OCI-LY7 (cell line): Measurements from ENCODE around the gene FUT3. TPM values are rescaled to one million over a fixed set of nuclear protein-coding genes. Genes with fewer than 3 reads are reported as not detected.

Experiments used
- BruUV-seq: library from RNA; stranded (reverse); fragments of 400-500 nt; replicated peaks from 2 replicates; lab custom pipeline; 2021; lab: Mats Ljungman, UMichigan
- CTCF ChIA-PET: fragments of 300-600 bp; sonication (Branson Sonifier 250); formaldehyde crosslinking; loops from one replicate; lab custom pipeline; 2022; ENCODE audit warnings: antibody characterized with exemption; ENCODE audit not compliant: unreplicated experiment; lab: Charles Lee
- POLR2A ChIA-PET: fragments of 300-600 bp; sonication (Branson Sonifier 250); formaldehyde crosslinking; loops from one replicate; lab custom pipeline; 2022; ENCODE audit warnings: antibody characterized with exemption; lab: Charles Lee
- DNase-seq: peaks from one replicate; pipeline ENCODE4 v3.0.0-alpha.2; 2015; ENCODE audit warnings: low spot score
- H2AFZ ChIP-seq: fragments of 200-600 bp; sonication (generic), shearing (Covaris generic); 2 replicates; pipeline ENCODE4 v1.6.1; 2014; ENCODE audit warnings: mild to moderate bottlenecking, antibody characterized with exemption, low read length, moderate library complexity
- H3K27ac ChIP-seq: fragments of 200-600 bp; sonication (generic); 2 replicates; pipeline ENCODE4 v1.5.1; 2014; ENCODE audit warnings: mixed run types, low read depth, mild to moderate bottlenecking, moderate library complexity, low read length, inconsistent platforms; ENCODE audit not compliant: poor library complexity, severe bottlenecking
- H3K36me3 ChIP-seq: fragments of 200-600 bp; sonication (generic); 2 replicates; pipeline ENCODE4 v1.6.1; 2014; ENCODE audit warnings: mild to moderate bottlenecking, antibody characterized with exemption, low read length, moderate library complexity, mixed read lengths; ENCODE audit not compliant: insufficient read depth
- H3K4me1 ChIP-seq: fragments of 200-600 bp; sonication (generic); 2 replicates; pipeline ENCODE4 v1.5.1; 2014; ENCODE audit warnings: mild to moderate bottlenecking, low read length; ENCODE audit not compliant: insufficient read depth, poor library complexity, severe bottlenecking
- H3K4me2 ChIP-seq: fragments of 200-600 bp; sonication (generic); 2 replicates; pipeline ENCODE4 v1.6.1; 2014; ENCODE audit warnings: mild to moderate bottlenecking, low read length
- H3K4me3 ChIP-seq: fragments of 200-600 bp; sonication (generic); 2 replicates; pipeline ENCODE4 v1.5.1; 2014; ENCODE audit warnings: mild to moderate bottlenecking, low read depth, low read length; ENCODE audit not compliant: poor library complexity, severe bottlenecking
- H3K79me2 ChIP-seq: fragments of 200-600 bp; sonication (generic); 2 replicates; pipeline ENCODE4 v1.6.1; 2016; ENCODE audit warnings: low read depth, mild to moderate bottlenecking, low read length, moderate library complexity, mixed read lengths; ENCODE audit not compliant: insufficient read depth
- H3K9me2 ChIP-seq: fragments of 200-600 bp; sonication (generic); 2 replicates; pipeline ENCODE4 v1.6.1; 2016; ENCODE audit warnings: mild to moderate bottlenecking, low read length, mixed read lengths; ENCODE audit not compliant: insufficient read depth
- H3K9me3 ChIP-seq: fragments of 200-600 bp; sonication (generic); 2 replicates; pipeline ENCODE4 v1.6.1; 2014; ENCODE audit warnings: mild to moderate bottlenecking, mixed run types, low read length, mixed read lengths
- H4K20me1 ChIP-seq: fragments of 200-600 bp; sonication (generic); 2 replicates; pipeline ENCODE4 v1.6.1; 2014; ENCODE audit warnings: mild to moderate bottlenecking, antibody characterized with exemption, low read length, moderate library complexity, mixed read lengths; ENCODE audit not compliant: insufficient read depth
- CTCF ChIP-seq: fragments of 200-600 bp; sonication (generic); conservative IDR thresholded peaks from 2 replicates; pipeline ENCODE4 v1.5.1; 2014; ENCODE audit warnings: mild to moderate bottlenecking, antibody characterized with exemption, low read length, moderate library complexity, mixed read lengths
- EZH2phosphoT487 ChIP-seq: fragments of 200-600 bp; sonication (generic); IDR thresholded peaks from 2 replicates; pipeline ENCODE4 v1.6.1; 2018; ENCODE audit warnings: low read depth, borderline replicate concordance, mild to moderate bottlenecking, mixed run types, antibody characterized with exemption, low read length, moderate library complexity, mixed read lengths
- intact Hi-C: fragments of 100-400 bp; cut with micrococcal nuclease; formaldehyde crosslinking; loops from one replicate; pipeline ENCODE4 v1.10.0; 2022; ENCODE audit not compliant: unreplicated experiment
- total RNA-seq, 2 experiments: library from RNA; depleted of rRNA in 1 of 2; stranded (reverse); fragments of >200 nt in 1 of 2; shearing (Covaris generic) in 1 of 2; gene quantifications; 2 replicates each; pipeline ENCODE4 v1.2.3, GENCODE V29; 2014 to 2022

Gene FUT3
- total RNA-seq, 2 experiments from 2014 or later = 0.47 TPM; not detected in 1

GRCh38 chr19:5827342-5827890 is 23.8 kb downstream of the FUT3 start:
- peak overlapping the region; percentile 72 for H3K4me3 ChIP-seq
- POLR2A ChIA-PET = interaction anchor here (0.8 to 2.3 kb wide), 4 partner anchors 19 to 151 kb away, joined by 3 to 11 read pairs (median 3); partner anchors contain the start of gene RANBP3

GRCh38 chr19:5826531-5827341 is 24.5 kb downstream of the FUT3 start:
- no TSS peak for BruUV-seq
- Histone ChIP-seq H3K4me2 (peak overlapping the region; percentile 95), H3K79me2 (no peaks in the 10 kb centered on the region), H4K20me1 (no peaks in the 10 kb centered on the region), H3K9me3 (no peaks in the 10 kb centered on the region), H2AFZ (peak overlapping the region; percentile 1; the same call in 1 of the 2 replicates), H3K4me1 (peaks cover 44% of the 10 kb centered on the region), H3K27ac (peak overlapping the region; percentile 91), H3K4me3 (peak overlapping the region; percentile 72), H3K36me3 (no peaks in the 10 kb centered on the region), H3K9me2 (no peaks in the 10 kb centered on the region)
- intact Hi-C loops = loop anchor here (1.0 kb wide), 3 partner anchors 22 to 123 kb away; partner anchors contain the start of gene VMAC
- ChIA-PET POLR2A (interaction anchor here (0.6 to 1.2 kb wide), 2 partner anchors 126 to 321 kb away, joined by 3 read pairs; no protein-coding TSS in a partner anchor), CTCF (no interaction called here)
- TF ChIP-seq CTCF = peak; percentile 36; the same call in 1 of the 2 replicates
- no peak for TF ChIP-seq EZH2phosphoT487
- peak; percentile 94 for DNase-seq

More at GRCh38 chr19:5827342-5827890, 23.8 kb downstream of the FUT3 start:
- TF ChIP-seq CTCF = no peak
- no peak for TF ChIP-seq EZH2phosphoT487
- no peak for DNase-seq
- intact Hi-C loops = no loop called here
- Histone ChIP-seq H3K36me3 (no peaks in the 10 kb centered on the region), H3K4me2 (peak overlapping the region; percentile 95), H3K4me1 (peaks cover 37% of the 10 kb centered on the region), H3K9me2 (no peaks in the 10 kb centered on the region), H3K79me2 (no peaks in the 10 kb centered on the region), H2AFZ (peak overlapping the region; percentile 1; the same call in 1 of the 2 replicates), H3K27ac (peak overlapping the region; percentile 91), H3K9me3 (no peaks in the 10 kb centered on the region), H4K20me1 (no peaks in the 10 kb centered on the region)
- CTCF ChIA-PET = interaction anchor here (1.0 kb wide), 1 partner anchor 23 kb away, joined by 4 read pairs; no protein-coding TSS in a partner anchor
- BruUV-seq = no TSS peak
